OCI-LY1 (cell line): ENCODE results near the gene VSIG10L2.

Experiments used
- H2AFZ ChIP-seq: fragments of 200-600 bp; sonication (generic), shearing (Covaris generic); 2 replicates; pipeline ENCODE4 v1.6.0; 2014; ENCODE audit warnings: antibody characterized with exemption, mild to moderate bottlenecking, low read length
- H3F3A ChIP-seq: fragments of 200-600 bp; sonication (generic), shearing (Covaris generic); 2 replicates; pipeline ENCODE4 v1.6.0; 2014; ENCODE audit warnings: mild to moderate bottlenecking, antibody characterized with exemption, low read length, moderate library complexity; ENCODE audit not compliant: insufficient read depth
- H3K27ac ChIP-seq: fragments of 200-600 bp; sonication (generic); 2 replicates; pipeline ENCODE4 v1.5.1; 2014; ENCODE audit warnings: low read length, mixed run types, mild to moderate bottlenecking, low read depth; ENCODE audit not compliant: poor library complexity, severe bottlenecking
- H3K27me3 ChIP-seq: fragments of 200-600 bp; sonication (generic); 2 replicates; pipeline ENCODE4 v1.6.0; 2014; ENCODE audit warnings: antibody characterized with exemption, mild to moderate bottlenecking, low read length, moderate library complexity; ENCODE audit not compliant: insufficient read depth
- H3K36me3 ChIP-seq: fragments of 200-600 bp; sonication (generic); 2 replicates; pipeline ENCODE4 v1.6.1; 2014; ENCODE audit warnings: mild to moderate bottlenecking, antibody characterized with exemption, low read length, moderate library complexity, mixed read lengths; ENCODE audit not compliant: insufficient read depth
- H3K4me1 ChIP-seq: fragments of 200-600 bp; sonication (generic); 2 replicates; pipeline ENCODE4 v1.5.1; 2014; ENCODE audit warnings: mild to moderate bottlenecking, low read length, moderate library complexity; ENCODE audit not compliant: insufficient read depth, severe bottlenecking
- H3K4me2 ChIP-seq: fragments of 200-600 bp; sonication (generic), shearing (Covaris generic); 2 replicates; pipeline ENCODE4 v1.6.1; 2014; ENCODE audit warnings: low read length
- H3K4me3 ChIP-seq: fragments of 200-600 bp; sonication (generic); 2 replicates; pipeline ENCODE4 v1.5.1; 2014; ENCODE audit warnings: low read length, low read depth, mild to moderate bottlenecking, mixed read lengths; ENCODE audit not compliant: poor library complexity, severe bottlenecking
- H3K79me2 ChIP-seq: fragments of 200-600 bp; shearing (Covaris generic); 2 replicates; pipeline ENCODE4 v1.6.1; 2016; ENCODE audit warnings: mixed run types, low read length, mixed read lengths; ENCODE audit not compliant: insufficient read depth
- H3K9ac ChIP-seq: fragments of 200-600 bp; sonication (generic), shearing (Covaris generic); 2 replicates; pipeline ENCODE4 v1.6.1; 2014; ENCODE audit warnings: mild to moderate bottlenecking, low read length, mixed read lengths
- H3K9me2 ChIP-seq: fragments of 200-600 bp; sonication (generic), shearing (Covaris generic); 2 replicates; pipeline ENCODE4 v1.6.1; 2014; ENCODE audit warnings: low read depth, mild to moderate bottlenecking, low read length, mixed read lengths
- H3K9me3 ChIP-seq: fragments of 200-600 bp; shearing (Covaris generic); 2 replicates; pipeline ENCODE4 v1.6.1; 2014; ENCODE audit warnings: low read length, mixed read lengths
- H4K20me1 ChIP-seq: fragments of 200-600 bp; sonication (generic), shearing (Covaris generic); 2 replicates; pipeline ENCODE4 v1.6.0; 2016; ENCODE audit warnings: mild to moderate bottlenecking, low read length; ENCODE audit not compliant: insufficient read depth
- CTCF ChIP-seq: fragments of 200-600 bp; sonication (generic), shearing (Covaris generic); IDR thresholded peaks from 2 replicates; pipeline ENCODE4 v1.5.1; 2017; ENCODE audit warnings: mild to moderate bottlenecking, antibody characterized with exemption, low read length, moderate library complexity, mixed read lengths
- EZH2 ChIP-seq: fragments of 200-600 bp; sonication (generic), shearing (Covaris generic); IDR thresholded peaks from 2 replicates; pipeline ENCODE4 v1.8.0; 2017; ENCODE audit warnings: borderline replicate concordance, mixed run types, mild to moderate bottlenecking, antibody characterized with exemption, low read length, moderate library complexity, mixed read lengths

Gene VSIG10L2

DNA sequence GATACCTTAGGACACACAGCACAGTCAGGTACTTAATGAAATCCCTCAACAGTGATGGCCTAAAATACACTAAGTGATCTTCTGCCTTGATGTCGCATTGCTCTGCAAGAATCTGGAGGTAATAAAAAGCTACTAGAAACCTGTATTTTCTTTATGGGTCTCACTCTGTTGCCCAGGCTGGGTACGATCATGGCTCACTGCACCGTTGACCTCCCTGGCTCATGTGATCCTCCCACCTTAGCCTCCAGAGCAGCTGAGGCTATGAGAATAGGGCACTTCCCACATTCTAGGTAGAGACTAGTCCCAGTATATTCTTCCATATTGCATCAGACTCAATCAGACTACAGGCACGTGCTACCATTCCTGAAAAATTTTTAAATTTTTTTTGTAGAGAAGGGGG lies 21.7 kb downstream of the VSIG10L2 start:
- Histone ChIP-seq H3K36me3 (no peaks in the 10 kb centered on the region), H3K9ac (no peak overlapping the region), H4K20me1 (no peaks in the 10 kb centered on the region), H3K4me2 (no peak overlapping the region), H3K27me3 (no peaks in the 10 kb centered on the region), H3K79me2 (no peaks in the 10 kb centered on the region), H3K9me2 (no peaks in the 10 kb centered on the region), H3K4me3 (no peak overlapping the region), H3K4me1 (no peaks in the 10 kb centered on the region), H3K27ac (no peak overlapping the region), H2AFZ (no peak overlapping the region), H3F3A (no peaks in the 10 kb centered on the region), H3K9me3 (no peaks in the 10 kb centered on the region)
- TF ChIP-seq CTCF (no peak), EZH2 (no peak)

GRCh38 chr11:125968354-125968753 lies 22.5 kb downstream of the VSIG10L2 start:
- no peak overlapping the region for H3K27ac ChIP-seq
- no peaks in the 10 kb centered on the region for H3F3A ChIP-seq
- no peaks in the 10 kb centered on the region for H3K9me2 ChIP-seq
- no peak overlapping the region for H3K4me3 ChIP-seq
- no peak overlapping the region for H3K4me2 ChIP-seq
- H3K36me3 ChIP-seq, result no peaks in the 10 kb centered on the region
- no peaks in the 10 kb centered on the region for H3K27me3 ChIP-seq
- TF ChIP-seq CTCF, result no peak
- no peak for TF ChIP-seq EZH2
- H3K9me3 ChIP-seq, result no peaks in the 10 kb centered on the region
- H3K79me2 ChIP-seq, result no peaks in the 10 kb centered on the region
- no peak overlapping the region for H3K9ac ChIP-seq
- H2AFZ ChIP-seq, result no peak overlapping the region
- H4K20me1 ChIP-seq, result no peaks in the 10 kb centered on the region
- no peaks in the 10 kb centered on the region for H3K4me1 ChIP-seq

GRCh38 chr11:125971618-125972017 lies 25.8 kb downstream of the VSIG10L2 start:
- no peaks in the 10 kb centered on the region for H3F3A ChIP-seq

More at GRCh38 chr11:125971618-125972017, 25.8 kb downstream of the VSIG10L2 start:
- no peaks in the 10 kb centered on the region for H3K4me1 ChIP-seq
- H3K9me2 ChIP-seq, result no peaks in the 10 kb centered on the region
- no peak overlapping the region for H3K4me2 ChIP-seq
- H3K4me3 ChIP-seq, result no peak overlapping the region
- no peaks in the 10 kb centered on the region for H3K27me3 ChIP-seq
- no peaks in the 10 kb centered on the region for H3K79me2 ChIP-seq
- H3K9ac ChIP-seq, result no peak overlapping the region
- no peak overlapping the region for H2AFZ ChIP-seq
- no peak overlapping the region for H3K27ac ChIP-seq
- H3K9me3 ChIP-seq, result no peaks in the 10 kb centered on the region
- no peaks in the 10 kb centered on the region for H4K20me1 ChIP-seq
- H3K36me3 ChIP-seq, result no peaks in the 10 kb centered on the region
- TF ChIP-seq CTCF (no peak), EZH2 (no peak)
